GM18520 (cell line): ENCODE measurements around the gene MRPL20.

Experiments
- ATAC-seq: cut with Tn5 transposase; IDR thresholded peaks from one replicate; pipeline ENCODE4 v1.9.1; 2021; ENCODE audit not compliant: unreplicated experiment

The MRPL20 gene

GRCh38 chr1:1366699-1367066 lies 40.4 kb downstream of the MRPL20 start:
- ATAC-seq, result no peak

DNA sequence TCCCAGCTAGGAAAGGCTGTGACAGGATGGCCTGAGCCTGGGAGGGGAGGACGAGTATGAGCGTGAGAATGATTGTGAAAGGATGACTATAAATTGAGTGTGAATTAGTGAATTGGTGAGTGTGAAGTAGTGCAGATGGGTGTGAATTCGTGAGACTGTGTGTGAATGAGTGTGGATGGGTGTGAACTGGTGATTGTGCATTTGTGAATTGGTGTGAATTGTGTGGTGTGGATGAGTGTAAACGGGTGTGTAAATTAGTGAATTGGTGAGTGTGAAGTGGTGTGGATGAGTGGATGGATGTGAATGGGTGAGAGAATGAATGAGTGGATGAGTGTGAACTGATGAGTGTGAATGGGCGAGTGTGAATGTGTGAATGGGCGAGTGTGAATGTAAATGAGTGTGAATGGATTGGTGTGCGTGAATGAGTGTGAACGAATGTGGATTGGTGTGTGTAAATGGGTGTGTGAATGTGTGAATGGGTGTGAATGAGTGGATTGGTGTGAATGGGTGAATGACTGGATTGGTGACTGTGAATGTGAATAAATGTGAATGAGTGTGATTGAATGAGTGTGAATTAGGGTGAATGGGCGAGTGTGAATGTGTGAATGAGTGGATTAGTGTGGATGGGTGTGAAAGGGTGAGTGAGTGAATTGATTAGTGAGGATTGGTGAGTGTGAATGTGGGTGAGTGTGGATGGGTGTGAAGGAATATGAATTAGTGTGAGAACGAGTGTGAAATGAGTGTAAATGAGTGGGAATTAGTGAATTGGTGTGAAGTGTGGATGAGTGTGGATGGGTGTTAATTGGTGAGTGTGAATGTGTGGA lies 41.0 kb downstream of the MRPL20 start:
- ATAC-seq, result no peak

DNA sequence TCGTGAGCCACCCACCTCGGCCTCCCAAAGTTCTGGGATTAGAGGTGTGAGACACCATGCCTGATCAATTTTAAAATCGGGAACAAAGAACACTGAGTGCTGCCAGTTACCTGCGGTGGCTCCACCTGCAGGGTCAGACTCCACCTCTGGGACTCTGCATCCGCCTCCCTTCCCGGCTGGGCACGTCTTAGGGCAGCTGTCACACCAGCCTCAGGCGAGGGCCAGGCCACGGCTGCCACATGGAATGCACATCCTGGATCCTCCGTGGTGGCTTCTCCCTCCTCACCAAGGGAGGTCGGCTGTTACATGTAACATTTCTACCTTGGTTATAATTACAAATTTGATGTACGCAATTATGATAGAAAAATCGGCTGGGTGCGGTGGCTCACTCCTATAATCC lies 42.8 kb downstream of the MRPL20 start:
- ATAC-seq, result no peak

- ATAC-seq, result no peak
Observed at GRCh38 chr1:1361982-1362423, 45.1 kb downstream of the MRPL20 start.

GRCh38 chr1:1361233-1361981 lies 45.7 kb downstream of the MRPL20 start:
- no peak for ATAC-seq

DNA sequence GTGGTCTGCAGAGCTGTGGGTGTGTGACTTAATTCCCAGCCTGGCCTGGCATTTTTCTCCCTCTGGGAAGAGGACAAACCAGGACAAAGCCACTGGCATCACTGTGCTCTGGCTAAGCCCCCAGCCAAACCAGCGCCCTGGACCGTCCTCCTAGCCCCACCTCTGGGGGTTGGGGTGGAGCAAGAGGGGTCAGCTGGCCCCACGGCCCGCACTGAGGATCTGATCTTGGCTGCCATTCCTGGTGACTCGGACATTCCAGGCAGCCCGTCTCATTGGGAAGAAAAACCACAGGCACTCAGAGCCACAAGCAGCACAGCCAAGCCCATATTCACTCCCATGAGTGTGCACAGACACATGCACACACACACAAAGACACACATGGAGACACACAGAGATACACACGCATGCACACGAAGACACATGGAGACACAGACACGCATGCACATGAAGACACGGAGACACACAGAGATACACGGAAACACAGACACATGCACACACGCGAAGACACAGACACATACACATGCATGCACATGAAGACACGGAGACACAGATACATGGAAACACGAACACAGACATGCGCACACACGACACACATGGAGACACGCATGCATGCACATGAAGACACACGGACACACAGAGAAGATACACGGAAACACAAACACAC lies 46.5 kb downstream of the MRPL20 start:
- no peak for ATAC-seq

DNA sequence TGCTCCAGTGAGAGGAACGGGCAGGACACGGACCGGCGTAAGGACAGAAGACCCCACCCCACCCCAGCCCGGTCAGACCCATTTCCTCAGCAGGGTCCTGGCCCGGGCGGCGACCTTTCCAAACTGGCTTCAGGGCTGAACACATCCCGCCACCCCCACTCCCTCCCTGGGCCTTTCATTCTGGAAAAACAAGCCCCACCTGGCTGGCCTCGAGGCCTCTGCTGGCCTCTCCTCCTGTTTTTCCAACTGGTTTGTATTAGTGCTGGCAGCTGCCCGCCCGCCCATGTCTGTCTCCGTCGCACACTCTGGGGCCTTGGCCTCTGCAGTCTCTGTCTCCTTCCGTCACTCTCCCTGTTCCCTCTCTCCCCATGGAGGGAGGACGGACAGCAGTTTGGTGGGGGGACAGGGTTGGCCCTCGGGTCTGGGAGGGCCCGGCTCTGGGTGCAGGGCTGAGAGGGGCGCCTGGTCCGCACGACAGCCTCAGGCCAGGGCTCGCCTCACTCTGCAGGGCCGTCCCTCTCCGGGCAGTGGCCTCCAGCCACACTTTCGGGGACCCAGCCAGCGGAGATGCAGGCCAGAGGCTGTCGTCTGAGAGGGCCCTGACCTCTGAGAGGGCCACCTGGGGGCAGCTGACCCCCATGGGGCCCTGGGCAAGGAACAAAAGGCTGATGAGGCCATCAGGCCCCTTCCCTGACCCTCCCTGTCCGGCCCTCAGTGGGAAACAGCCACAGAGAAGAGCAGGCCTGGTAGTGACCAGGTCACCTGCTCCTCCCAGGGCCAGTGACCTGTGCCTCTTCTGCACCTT lies 47.2 kb downstream of the MRPL20 start:
- ATAC-seq, result no peak

GRCh38 chr1:1359308-1359663 lies 47.8 kb downstream of the MRPL20 start:
- ATAC-seq, result no peak

- ATAC-seq, result no peak
Observed at GRCh38 chr1:1358433-1359271, 48.4 kb downstream of the MRPL20 start, which contains the start of gene MXRA8. Gene MXRA8 (minus strand): TSS chr1:1358555. CDS start chr1:1358504, 51 bp downstream.

DNA sequence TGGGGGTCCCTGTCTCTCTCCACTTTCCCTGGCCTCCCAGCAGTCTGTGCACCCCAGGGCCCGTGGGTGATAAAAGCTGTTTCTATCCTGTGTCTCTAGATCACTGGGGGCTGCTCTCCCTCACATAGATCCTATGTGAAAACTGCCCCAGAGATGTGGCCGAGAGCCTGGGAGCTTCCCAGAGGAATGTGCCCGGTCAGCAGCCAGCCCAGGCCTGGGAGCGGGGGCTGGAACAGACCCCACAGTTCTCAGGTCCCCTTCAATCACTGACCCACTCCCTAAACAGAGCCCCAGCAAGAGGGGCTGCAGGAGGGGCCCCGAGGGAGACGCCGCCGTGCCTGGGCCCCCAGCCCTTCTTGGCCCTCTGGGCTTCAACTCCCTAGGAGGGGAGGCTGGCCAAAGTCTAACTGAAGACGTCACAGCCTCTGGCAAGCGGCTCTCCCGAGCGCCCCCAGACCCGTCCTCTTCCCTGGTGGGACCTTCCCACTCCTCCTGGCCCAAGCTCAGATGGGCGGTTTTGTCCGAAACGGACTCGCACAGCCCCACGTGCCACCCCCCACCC lies 49.1 kb downstream of the MRPL20 start:
- no peak for ATAC-seq

DNA sequence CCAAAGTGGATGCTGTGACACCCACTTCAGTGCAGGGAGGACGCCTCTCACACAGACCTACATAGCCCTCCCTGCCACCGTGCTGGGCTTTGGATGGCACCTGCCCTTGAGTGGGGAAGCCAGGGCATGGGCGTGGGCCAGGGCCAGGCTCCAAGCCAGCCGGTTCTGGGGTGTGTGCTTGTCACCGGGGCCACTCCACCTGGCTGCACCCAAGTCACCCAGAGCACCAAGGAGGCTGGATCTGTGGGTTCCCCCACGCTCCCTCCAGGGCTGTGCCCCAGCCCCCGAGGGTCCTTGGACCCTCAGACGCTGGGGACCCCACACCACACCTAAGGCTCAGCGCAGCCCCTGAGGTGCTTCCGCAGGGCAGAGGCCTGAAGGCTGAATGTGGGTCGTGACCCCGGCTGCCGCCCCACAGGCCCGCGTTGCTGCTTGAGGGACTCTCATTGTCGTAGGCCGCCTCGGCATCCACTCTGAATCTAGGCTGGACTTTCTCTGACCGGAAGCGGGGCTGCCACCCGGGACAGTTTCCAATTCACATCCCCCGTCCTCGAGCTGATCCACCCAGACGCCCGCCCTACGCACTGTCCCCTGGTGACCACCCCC lies 50.2 kb downstream of the MRPL20 start:
- ATAC-seq, result no peak

- no peak for ATAC-seq
Observed at GRCh38 chr1:1356166-1356795, 50.8 kb downstream of the MRPL20 start.

DNA sequence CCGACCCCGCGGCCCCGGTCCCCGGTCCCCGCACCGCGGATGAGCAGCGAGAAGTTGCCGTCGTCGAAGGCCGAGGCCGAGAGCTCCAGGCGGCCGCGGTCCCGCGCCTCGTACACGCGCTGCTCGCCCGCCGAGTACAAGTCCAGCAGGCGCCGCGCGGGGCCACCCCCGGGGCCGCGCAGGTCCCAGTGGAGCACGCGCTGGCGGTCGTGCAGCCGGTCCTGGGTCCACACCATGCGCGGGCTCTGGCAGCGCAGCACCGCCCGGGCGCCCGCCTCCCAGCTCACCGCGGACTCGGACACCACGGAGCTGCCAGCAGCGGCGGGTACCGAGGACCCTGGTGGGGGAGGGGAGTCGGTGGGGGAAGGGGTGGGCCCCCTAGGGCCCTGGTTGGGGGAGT lies 51.7 kb downstream of the MRPL20 start:
- ATAC-seq, result no peak

DNA sequence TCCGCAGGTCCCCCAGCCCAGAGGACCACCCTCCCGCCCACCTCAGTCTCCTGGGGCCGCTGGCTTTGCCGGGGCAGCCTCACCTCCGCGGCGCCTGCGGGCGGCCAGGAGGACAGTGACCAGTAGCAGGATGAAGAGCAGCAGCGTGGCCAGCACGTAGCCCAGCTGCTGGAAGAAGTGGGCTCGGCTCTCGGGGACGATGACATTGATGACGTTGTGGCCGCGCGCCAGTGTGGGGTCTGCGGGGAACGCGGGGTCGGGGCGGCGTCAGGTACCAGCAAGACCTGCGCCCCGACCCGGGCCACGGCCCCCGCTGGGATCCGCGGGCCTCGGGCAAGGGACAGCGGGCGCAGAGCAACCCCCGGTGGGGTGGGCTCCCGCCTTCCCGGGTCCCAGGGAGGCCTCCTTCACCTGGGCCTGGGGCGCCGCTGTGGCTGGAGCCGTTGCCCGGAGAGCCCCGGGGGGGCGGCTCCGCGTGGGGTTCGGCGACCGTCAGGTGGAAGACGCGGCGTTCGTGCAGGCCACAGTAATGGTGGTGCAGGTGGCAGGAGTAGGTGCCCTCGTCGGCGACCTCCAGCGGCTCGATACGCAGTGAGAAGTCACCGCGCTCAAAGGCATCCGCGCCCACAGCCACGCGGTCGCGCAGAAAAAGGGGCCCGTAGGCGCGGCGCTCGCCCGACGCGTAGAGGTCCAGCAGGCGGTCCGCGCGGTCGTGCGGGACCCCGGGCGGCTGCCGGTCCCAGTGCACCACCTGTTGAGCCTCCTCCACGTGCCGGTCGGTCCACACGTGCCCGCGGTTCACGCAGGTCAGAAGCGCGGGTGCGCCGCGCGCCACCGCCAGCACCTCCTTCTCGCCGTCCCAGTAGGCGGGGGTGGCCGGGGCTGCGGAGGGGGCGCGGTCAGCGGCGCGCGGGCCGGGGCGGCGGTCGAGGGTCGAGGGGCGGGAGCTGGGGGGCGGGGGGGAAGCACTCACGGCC lies 52.5 kb downstream of the MRPL20 start:
- ATAC-seq, result no peak

DNA sequence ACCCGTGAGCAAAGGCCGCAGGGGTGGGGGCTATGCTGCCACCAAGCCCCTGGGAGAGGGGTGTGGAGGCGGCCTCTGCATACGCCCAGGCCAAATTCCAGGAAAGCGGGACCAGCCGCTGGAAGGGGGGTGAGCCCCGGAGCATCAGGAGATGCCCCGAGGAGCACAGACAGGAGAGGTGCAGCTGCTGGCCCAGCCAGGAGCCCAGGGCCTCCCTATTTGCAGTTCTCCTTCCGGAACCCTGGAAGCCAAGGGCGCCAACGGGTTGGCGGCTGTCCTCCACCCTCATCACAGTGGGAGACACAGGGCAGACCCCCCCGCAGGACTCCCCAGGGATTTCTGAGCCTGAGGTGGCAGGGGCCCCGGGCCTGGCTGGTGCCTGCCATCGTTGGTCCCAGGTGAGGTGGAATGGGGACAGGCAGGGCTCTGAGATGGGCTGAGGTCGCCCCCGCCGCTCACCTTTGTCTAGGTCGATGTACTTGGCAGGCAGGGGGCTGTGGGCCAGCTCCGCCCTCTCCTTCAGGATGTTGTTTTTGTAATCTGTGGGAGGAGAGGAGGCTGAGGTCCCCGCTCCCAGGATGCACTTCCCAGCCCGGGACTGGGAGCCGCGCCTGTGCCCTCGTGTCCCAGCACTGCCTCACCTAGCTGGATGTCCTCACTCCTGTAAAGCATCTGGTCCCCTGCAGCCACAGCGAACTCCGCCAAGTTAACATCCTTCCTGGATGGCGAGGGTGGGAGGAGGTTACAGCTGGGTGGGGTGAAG lies 53.5 kb downstream of the MRPL20 start:
- no peak for ATAC-seq

DNA sequence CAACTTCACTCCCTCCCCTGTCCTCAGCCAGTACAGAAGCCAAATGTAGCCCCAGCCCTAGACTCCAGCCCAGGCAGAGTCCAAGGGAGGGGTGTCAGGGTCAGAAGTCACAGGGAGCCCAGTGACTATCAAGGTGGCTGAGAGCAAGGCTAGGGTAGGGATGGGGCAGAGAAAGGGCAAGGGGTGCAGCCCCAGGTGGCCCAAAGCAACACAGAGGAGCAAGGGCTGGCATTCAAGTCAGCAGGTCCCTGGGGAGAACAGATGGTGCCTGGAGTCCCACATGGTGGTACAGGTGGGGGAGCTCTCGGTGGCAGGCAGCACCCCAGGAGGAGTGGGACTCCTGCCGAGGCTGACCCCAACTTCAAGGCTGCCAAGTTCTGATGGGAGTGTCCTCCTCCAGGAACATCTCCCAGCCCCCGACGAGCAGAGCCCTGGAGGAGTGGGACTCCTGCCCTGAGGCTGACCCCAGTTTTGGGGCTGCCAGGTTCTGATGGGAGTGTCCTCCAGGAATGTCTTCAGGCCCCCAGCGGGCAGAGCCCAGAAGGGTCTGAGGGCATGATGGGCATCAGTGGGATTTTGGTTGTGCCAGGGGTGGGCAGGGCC lies 54.2 kb downstream of the MRPL20 start:
- ATAC-seq, result no peak
